ENCODE results near the gene TAF12.

GRCh38 chr1:28666806-28667205, 23.9 kb upstream of the TAF12 start:
- no peak for TF ChIP-seq CTCF (IDR thresholded peaks at IDR 0.05; ENCODE audit: insufficient read depth, low read depth, low read length)
- no peak for TF ChIP-seq EZH2 (IDR thresholded peaks at IDR 0.05; ENCODE audit: insufficient read depth, low read length)
